Karpas-422 (cell line): ENCODE measurements around the gene TSPYL6. TPM values are rescaled to one million over a fixed set of nuclear protein-coding genes. Genes with fewer than 3 reads are reported as not detected.

Experiments
- DNase-seq: peaks from one replicate; pipeline ENCODE4 v3.0.0-alpha.2; 2015
- H2AFZ ChIP-seq: fragments of 200-600 bp; sonication (generic); 2 replicates; pipeline ENCODE4 v1.6.1; 2014; ENCODE audit warnings: antibody characterized with exemption, low read length, mixed read lengths
- H3K27ac ChIP-seq: fragments of 200-600 bp; sonication (generic); 2 replicates; pipeline ENCODE4 v1.5.1; 2014; ENCODE audit warnings: mild to moderate bottlenecking, low read length, moderate library complexity
- H3K27me3 ChIP-seq: fragments of 200-600 bp; sonication (generic); 2 replicates; pipeline ENCODE4 v1.6.1; 2014; ENCODE audit warnings: low read length, mixed read lengths
- H3K36me3 ChIP-seq: fragments of 200-600 bp; sonication (generic); 2 replicates; pipeline ENCODE4 v1.6.1; 2014; ENCODE audit warnings: low read length, mixed read lengths; ENCODE audit not compliant: insufficient read depth
- H3K4me1 ChIP-seq: fragments of 200-600 bp; sonication (generic); 2 replicates; pipeline ENCODE4 v1.6.1; 2014; ENCODE audit warnings: mild to moderate bottlenecking, low read length, mixed read lengths
- H3K4me2 ChIP-seq: fragments of 200-600 bp; sonication (generic); 2 replicates; pipeline ENCODE4 v1.6.1; 2014; ENCODE audit warnings: low read length, low read depth, mild to moderate bottlenecking; ENCODE audit not compliant: poor library complexity, severe bottlenecking
- H3K4me3 ChIP-seq: fragments of 200-600 bp; sonication (generic); 2 replicates; pipeline ENCODE4 v1.5.1; 2014; ENCODE audit warnings: mild to moderate bottlenecking, antibody characterized with exemption, low read length, mixed read lengths
- H3K79me2 ChIP-seq: fragments of 200-600 bp; sonication (generic); 2 replicates; pipeline ENCODE4 v1.6.1; 2014; ENCODE audit warnings: mild to moderate bottlenecking, low read length, mixed read lengths
- H3K9ac ChIP-seq: fragments of 200-600 bp; sonication (generic); 2 replicates; pipeline ENCODE4 v1.6.0; 2014; ENCODE audit warnings: low read length
- H3K9me2 ChIP-seq: fragments of 200-600 bp; sonication (generic), shearing (Covaris generic); replicated peaks from 2 replicates; pipeline ENCODE4 v1.6.0; 2014; ENCODE audit warnings: mild to moderate bottlenecking, low read length, moderate library complexity; ENCODE audit not compliant: insufficient read depth
- H3K9me3 ChIP-seq: fragments of 300-700, 200-600 bp; sonication (generic); 2 replicates; pipeline ENCODE4 v1.6.1; 2014; ENCODE audit warnings: low read length, mixed read lengths
- H4K20me1 ChIP-seq: fragments of 200-600 bp; sonication (generic); 2 replicates; pipeline ENCODE4 v1.6.1; 2014; ENCODE audit warnings: mild to moderate bottlenecking, antibody characterized with exemption, low read length, low read depth; ENCODE audit not compliant: insufficient read depth
- total RNA-seq: library from RNA; depleted of rRNA; stranded (reverse); fragments of >200 nt; shearing (Covaris generic); gene quantifications from 2 replicates; pipeline ENCODE4 v1.2.3, GENCODE V29; 2014; ENCODE audit warnings: low replicate concordance; rRNA removed

The TSPYL6 gene
- total RNA-seq, 1 experiment from 2014 or later, result 0.60 TPM

DNA sequence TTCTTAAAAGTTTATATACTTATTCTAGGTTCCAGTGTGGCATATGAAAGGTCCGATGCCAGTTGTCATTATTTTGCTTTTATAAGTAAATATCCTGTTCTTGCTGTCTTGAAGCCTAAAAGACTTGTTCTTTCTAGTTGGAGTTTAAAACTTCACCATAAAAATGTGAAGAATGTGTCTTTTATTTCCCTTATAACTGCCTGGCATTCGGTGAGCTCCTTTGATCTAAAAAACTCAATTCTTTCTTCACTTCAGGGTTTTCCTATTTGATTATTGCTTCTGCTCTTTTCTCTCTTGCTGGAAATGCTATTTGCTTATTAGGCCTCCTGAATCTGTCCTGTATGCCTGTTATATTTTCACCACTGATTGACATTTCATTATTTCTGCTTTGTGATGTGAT is 51.6 kb downstream of the TSPYL6 start:
- no peak overlapping the region for H3K4me3 ChIP-seq
- no peak overlapping the region for H3K27ac ChIP-seq
- H3K9ac ChIP-seq, result no peak overlapping the region
- H3K9me2 ChIP-seq, result no peaks in the 10 kb centered on the region
- no peaks in the 10 kb centered on the region for H4K20me1 ChIP-seq
- no peak for DNase-seq
- H2AFZ ChIP-seq, result no peak overlapping the region
- no peaks in the 10 kb centered on the region for H3K36me3 ChIP-seq
- no peaks in the 10 kb centered on the region for H3K9me3 ChIP-seq
- no peaks in the 10 kb centered on the region for H3K27me3 ChIP-seq
- H3K79me2 ChIP-seq, result no peaks in the 10 kb centered on the region
- no peak overlapping the region for H3K4me2 ChIP-seq
- no peaks in the 10 kb centered on the region for H3K4me1 ChIP-seq

Other genes starting within 250 kb of the TSPYL6 start
- 19.8 and 22.8 TPM in 2 replicates for gene ACYP2, start 140.6 kb downstream of the TSPYL6 start, total RNA-seq
- gene SPTBN1, start 200.1 kb upstream of the TSPYL6 start, total RNA-seq, result 6.2 and 9.1 TPM in 2 replicates